ENCODE measurements around the gene SACM1L.

The SACM1L gene

DNA sequence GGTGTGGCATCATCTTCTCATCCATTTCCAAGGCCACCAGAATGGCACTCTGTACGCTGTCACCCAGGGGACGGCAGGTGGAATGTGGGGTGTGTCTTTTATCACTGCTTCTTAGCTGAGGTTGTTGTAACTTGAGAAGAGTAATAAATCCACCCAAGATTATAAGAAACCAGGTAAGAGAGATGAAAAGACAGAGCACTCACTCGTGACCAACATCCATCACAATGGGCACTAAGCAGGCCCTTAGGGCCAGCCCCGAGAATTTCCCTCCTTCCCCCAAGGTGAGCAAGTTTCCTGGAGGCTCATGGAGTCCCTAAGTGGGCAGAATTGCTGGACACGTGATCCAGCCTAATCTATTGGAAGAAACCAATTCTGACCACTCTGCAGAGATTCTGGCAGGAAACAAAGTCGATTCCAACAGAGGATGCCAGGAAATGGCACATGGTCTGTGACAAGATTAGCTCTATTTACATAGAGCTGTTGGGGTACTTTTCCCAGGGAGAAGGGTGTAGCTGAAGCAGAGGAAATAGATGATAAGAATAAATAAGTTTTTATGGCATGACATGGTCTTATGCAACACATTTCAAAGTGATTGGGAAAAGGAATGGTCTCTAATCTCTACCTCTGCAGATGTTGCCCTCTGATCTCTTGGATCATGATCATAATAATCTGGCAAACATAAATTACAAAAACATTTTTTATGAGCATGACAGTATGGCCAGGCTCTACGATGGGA is 84.7 kb downstream of the SACM1L start:
- Histone ChIP-seq H3K9me3 (ENCODE audit: control insufficient read depth in 2 of 2, low read length in 2 of 2) (no peaks in the 10 kb centered on the region), H3K9ac (ENCODE audit: low read depth in 1 of 2, low read length in 2 of 2) (no peak overlapping the region), H3K27me3 (ENCODE audit: control insufficient read depth in 2 of 2, insufficient read depth in 2 of 2, low read length in 2 of 2) (no peaks in the 10 kb centered on the region), H3K4me1 (ENCODE audit: control insufficient read depth in 2 of 2, insufficient read depth in 2 of 2, low read length in 2 of 2) (peaks cover 24 to 28% of the 10 kb centered on the region in 2 donors), H3K36me3 (ENCODE audit: control insufficient read depth in 2 of 2, insufficient read depth in 2 of 2, low read length in 2 of 2) (no peaks in the 10 kb centered on the region), H3K27ac (ENCODE audit: low read depth in 2 of 2, low read length in 2 of 2) (peak overlapping the region; percentile 62 to 76), H3K4me3 (ENCODE audit: low read length in 2 of 2) (no peak overlapping the region)

DNA sequence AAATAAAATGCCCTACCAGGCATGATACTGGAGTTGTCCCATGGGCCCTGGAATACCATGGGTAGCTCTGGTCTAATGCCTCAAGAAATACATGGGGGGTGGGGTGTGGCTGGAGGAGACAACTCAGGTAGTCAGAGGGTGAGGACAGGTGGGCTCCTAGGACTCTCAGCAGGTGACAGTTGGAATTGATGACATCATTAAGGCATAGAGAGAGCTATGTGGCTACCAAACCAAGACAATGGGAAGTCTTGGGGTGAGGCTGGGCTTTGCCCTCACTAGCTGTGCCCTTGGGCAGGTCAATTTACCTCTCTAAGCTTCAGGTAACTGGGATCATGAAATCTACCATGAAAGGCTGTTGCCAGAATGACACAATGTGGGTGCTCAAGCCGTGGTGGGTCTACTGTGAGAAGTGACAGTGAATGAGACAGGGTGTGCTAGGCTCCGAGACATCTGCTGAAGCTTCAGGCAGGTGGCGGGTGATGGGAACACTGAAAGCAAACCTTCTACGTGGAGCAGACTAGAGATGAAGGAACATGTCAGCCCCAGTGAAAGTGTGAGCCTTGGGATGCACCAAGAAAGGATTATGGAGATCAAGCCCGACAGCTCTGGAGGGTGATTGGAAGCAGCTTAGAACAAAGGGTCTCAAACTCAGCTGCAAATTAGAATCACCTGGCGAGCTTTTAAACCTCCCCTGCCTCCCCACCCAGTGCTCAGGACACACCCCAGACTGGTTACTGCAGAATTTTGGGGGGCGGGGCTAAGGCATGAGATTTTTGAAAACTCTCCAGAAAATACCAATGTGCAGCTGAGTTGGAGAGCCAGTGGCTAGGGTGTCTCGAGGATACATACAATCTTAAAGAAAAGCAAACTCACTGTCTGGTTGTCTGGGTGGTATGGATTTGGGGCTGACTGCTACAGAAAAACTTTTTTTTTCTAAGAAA is 85.7 kb downstream of the SACM1L start:
- no peak overlapping the region for H3K4me3 ChIP-seq (ENCODE audit: low read length in 2 of 2)
- H3K4me1 ChIP-seq (ENCODE audit: control insufficient read depth in 2 of 2, insufficient read depth in 2 of 2, low read length in 2 of 2), result peaks cover 24 to 28% of the 10 kb centered on the region in 2 donors
- H3K9ac ChIP-seq (ENCODE audit: low read depth in 1 of 2, low read length in 2 of 2), result no peak overlapping the region
- H3K27me3 ChIP-seq (ENCODE audit: control insufficient read depth in 2 of 2, insufficient read depth in 2 of 2, low read length in 2 of 2), result no peaks in the 10 kb centered on the region
- no peaks in the 10 kb centered on the region for H3K36me3 ChIP-seq (ENCODE audit: control insufficient read depth in 2 of 2, insufficient read depth in 2 of 2, low read length in 2 of 2)
- peak overlapping the region in 1 of 2 donors; percentile 68 for H3K27ac ChIP-seq (ENCODE audit: low read depth in 2 of 2, low read length in 2 of 2)
- H3K9me3 ChIP-seq (ENCODE audit: control insufficient read depth in 2 of 2, low read length in 2 of 2), result no peaks in the 10 kb centered on the region

DNA sequence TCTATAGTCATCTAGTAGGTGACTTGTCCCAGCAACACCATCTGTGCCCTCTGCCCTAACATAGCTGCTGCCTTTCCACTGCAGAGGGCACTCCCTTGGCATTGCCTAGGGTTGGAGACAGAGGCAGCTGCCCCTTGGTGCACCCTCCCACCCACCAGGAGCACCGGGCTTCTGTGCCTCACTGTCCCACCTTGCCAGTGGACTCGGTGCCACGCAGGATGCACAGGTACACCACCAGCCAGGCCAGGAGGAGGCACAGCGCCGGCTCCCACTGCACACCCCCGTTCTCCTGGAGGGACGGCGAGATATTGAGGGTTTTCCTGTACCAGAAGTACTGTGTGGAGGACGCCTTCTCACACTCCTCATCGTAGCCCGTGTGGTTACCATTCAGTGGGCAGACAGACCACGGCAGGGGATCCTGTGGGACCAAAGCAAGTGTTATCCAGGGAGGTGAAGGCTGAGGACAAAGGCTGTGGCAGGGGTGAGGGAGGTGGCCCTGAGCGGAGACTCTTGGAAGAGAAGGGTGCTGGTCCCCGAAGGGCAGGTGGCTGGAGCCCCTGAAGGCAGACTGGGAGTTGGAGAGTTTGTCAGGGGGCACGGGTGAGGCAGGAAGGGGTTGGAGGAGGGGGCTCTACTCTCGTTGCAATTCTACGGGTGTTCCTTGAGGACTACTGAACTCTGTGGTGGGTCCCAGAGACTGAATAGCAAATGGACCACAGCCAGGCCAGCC is 86.5 kb downstream of the SACM1L start:
- no peak overlapping the region for H3K27ac ChIP-seq (ENCODE audit: low read depth in 2 of 2, low read length in 2 of 2)
- no peak overlapping the region for H3K4me3 ChIP-seq (ENCODE audit: low read length in 2 of 2)
- H3K4me1 ChIP-seq (ENCODE audit: control insufficient read depth in 2 of 2, insufficient read depth in 2 of 2, low read length in 2 of 2), result peaks cover 24 to 28% of the 10 kb centered on the region in 2 donors
- H3K36me3 ChIP-seq (ENCODE audit: control insufficient read depth in 2 of 2, insufficient read depth in 2 of 2, low read length in 2 of 2), result no peaks in the 10 kb centered on the region
- H3K9ac ChIP-seq (ENCODE audit: low read depth in 1 of 2, low read length in 2 of 2), result no peak overlapping the region
- H3K27me3 ChIP-seq (ENCODE audit: control insufficient read depth in 2 of 2, insufficient read depth in 2 of 2, low read length in 2 of 2), result no peaks in the 10 kb centered on the region
- no peaks in the 10 kb centered on the region for H3K9me3 ChIP-seq (ENCODE audit: control insufficient read depth in 2 of 2, low read length in 2 of 2)

DNA sequence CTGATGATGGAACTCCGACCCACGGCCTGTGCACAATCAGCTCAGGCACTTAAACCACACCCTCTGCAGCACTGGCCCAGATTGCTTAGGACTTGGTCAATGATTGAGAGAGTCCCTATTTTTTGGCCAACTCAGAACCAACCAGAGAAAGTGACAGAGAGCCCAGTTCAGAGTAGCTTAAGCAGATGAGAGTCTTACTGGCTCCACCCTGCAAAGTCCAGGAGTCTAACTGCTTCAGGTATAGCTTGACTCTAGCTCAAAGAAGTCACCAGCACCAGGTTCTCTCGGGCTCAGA is 87.1 kb downstream of the SACM1L start:
- H3K9ac ChIP-seq (ENCODE audit: low read depth in 1 of 2, low read length in 2 of 2), result no peak overlapping the region
- H3K36me3 ChIP-seq (ENCODE audit: control insufficient read depth in 2 of 2, insufficient read depth in 2 of 2, low read length in 2 of 2), result no peaks in the 10 kb centered on the region
- H3K27me3 ChIP-seq (ENCODE audit: control insufficient read depth in 2 of 2, insufficient read depth in 2 of 2, low read length in 2 of 2), result no peaks in the 10 kb centered on the region
- no peaks in the 10 kb centered on the region for H3K9me3 ChIP-seq (ENCODE audit: control insufficient read depth in 2 of 2, low read length in 2 of 2)
- H3K4me1 ChIP-seq (ENCODE audit: control insufficient read depth in 2 of 2, insufficient read depth in 2 of 2, low read length in 2 of 2), result peaks cover 24 to 28% of the 10 kb centered on the region in 2 donors
- no peak overlapping the region for H3K27ac ChIP-seq (ENCODE audit: low read depth in 2 of 2, low read length in 2 of 2)
- no peak overlapping the region for H3K4me3 ChIP-seq (ENCODE audit: low read length in 2 of 2)

DNA sequence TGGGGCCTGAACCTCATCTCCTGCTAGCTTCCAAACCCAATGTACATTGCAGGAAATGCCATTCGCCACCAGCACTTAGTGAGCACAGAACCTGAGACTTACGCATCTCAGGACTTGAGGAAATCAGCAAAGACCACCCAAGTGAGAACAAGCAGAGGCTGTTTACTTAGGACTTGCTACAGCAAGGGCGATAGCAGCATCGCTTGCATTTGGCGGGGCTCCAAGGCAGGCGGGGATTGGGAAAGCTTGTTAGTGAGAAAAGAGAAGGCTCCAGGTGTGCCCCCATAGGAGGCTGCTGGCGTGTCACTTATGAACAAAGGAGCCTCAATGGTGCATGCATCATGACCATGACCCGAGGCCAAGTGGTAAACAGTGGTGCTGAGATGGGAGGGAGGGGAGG is 87.4 kb downstream of the SACM1L start:
- no peak overlapping the region for H3K4me3 ChIP-seq (ENCODE audit: low read length in 2 of 2)

DNA sequence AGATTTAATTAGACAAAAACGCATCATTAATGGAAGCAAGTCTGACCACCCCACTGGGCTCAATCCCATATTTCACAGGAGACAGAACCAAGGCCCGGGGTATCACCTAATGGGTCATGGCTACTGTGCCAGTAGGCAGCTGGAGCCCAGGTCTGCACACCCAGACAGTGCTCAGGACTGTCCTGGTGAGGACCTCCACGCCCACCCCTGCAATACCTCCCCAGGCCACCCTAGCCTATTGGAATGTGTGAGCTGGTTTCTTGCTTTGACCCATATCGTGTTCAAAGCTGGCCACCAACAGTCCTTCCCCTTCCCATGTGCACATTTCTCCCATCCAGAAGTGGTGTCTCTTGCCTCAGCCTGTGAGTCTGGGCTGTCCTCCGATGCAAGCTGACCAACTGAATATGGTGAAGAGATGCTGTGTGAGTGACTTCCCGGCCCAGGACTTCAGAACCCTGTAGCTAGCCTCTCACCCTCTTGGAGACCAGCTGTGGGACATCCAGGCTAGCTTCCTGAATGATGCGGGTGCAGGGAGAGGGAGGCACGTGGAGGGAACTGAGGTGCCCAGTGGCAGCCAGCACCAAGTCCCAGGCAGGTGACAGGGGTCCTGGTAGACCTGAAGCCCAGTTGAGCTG is 88.0 kb downstream of the SACM1L start:
- Histone ChIP-seq H3K27ac (ENCODE audit: low read depth in 2 of 2, low read length in 2 of 2) (no peak overlapping the region), H3K27me3 (ENCODE audit: control insufficient read depth in 2 of 2, insufficient read depth in 2 of 2, low read length in 2 of 2) (no peaks in the 10 kb centered on the region), H3K9ac (ENCODE audit: low read depth in 1 of 2, low read length in 2 of 2) (no peak overlapping the region), H3K4me1 (ENCODE audit: control insufficient read depth in 2 of 2, insufficient read depth in 2 of 2, low read length in 2 of 2) (peaks cover 24 to 27% of the 10 kb centered on the region in 2 donors), H3K36me3 (ENCODE audit: control insufficient read depth in 2 of 2, insufficient read depth in 2 of 2, low read length in 2 of 2) (no peaks in the 10 kb centered on the region), H3K9me3 (ENCODE audit: control insufficient read depth in 2 of 2, low read length in 2 of 2) (no peaks in the 10 kb centered on the region), H3K4me3 (ENCODE audit: low read length in 2 of 2) (no peak overlapping the region)

More for the DNA sequence above, 87.4 kb downstream of the SACM1L start:
- no peak overlapping the region for H3K27ac ChIP-seq (ENCODE audit: low read depth in 2 of 2, low read length in 2 of 2)
- no peaks in the 10 kb centered on the region for H3K36me3 ChIP-seq (ENCODE audit: control insufficient read depth in 2 of 2, insufficient read depth in 2 of 2, low read length in 2 of 2)
- no peaks in the 10 kb centered on the region for H3K27me3 ChIP-seq (ENCODE audit: control insufficient read depth in 2 of 2, insufficient read depth in 2 of 2, low read length in 2 of 2)
- H3K9me3 ChIP-seq (ENCODE audit: control insufficient read depth in 2 of 2, low read length in 2 of 2), result no peaks in the 10 kb centered on the region
- H3K4me1 ChIP-seq (ENCODE audit: control insufficient read depth in 2 of 2, insufficient read depth in 2 of 2, low read length in 2 of 2), result peaks cover 24 to 28% of the 10 kb centered on the region in 2 donors
- H3K9ac ChIP-seq (ENCODE audit: low read depth in 1 of 2, low read length in 2 of 2), result no peak overlapping the region

DNA sequence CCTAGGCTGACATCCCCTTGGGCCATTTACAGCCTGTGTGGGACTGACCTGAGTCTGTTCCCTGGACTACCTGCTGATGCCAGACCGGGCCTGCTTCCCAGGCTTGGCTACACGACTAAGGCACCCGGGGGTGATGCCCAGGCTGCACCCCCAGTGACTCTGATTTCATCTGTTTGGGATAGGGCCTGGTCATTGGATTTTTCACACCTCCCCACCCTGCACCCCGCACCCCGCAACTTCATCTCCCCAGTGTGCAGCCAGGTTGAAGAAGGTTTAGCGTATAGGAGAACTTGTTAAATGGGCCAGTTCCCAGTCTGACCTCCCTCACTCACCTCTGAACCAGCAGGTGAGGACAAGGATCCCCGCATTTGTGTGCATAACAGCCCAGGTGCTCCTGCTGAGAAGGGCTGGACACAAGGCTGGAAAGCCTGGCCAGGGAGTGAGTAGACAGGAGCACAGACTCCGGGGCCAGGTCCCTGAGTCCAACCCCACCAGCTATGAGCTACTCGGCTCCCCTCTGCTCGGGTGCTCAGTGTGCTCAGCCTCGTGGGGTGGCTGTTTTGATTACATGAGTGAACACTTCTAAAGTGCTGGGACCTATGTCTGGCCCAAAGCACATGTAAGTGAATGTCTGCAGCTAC is 88.7 kb downstream of the SACM1L start:
- Histone ChIP-seq H3K27me3 (ENCODE audit: control insufficient read depth in 2 of 2, insufficient read depth in 2 of 2, low read length in 2 of 2) (no peaks in the 10 kb centered on the region), H3K9ac (ENCODE audit: low read depth in 1 of 2, low read length in 2 of 2) (no peak overlapping the region), H3K4me1 (ENCODE audit: control insufficient read depth in 2 of 2, insufficient read depth in 2 of 2, low read length in 2 of 2) (peaks cover 18 to 21% of the 10 kb centered on the region in 2 donors), H3K9me3 (ENCODE audit: control insufficient read depth in 2 of 2, low read length in 2 of 2) (no peaks in the 10 kb centered on the region), H3K27ac (ENCODE audit: low read depth in 2 of 2, low read length in 2 of 2) (no peak overlapping the region), H3K36me3 (ENCODE audit: control insufficient read depth in 2 of 2, insufficient read depth in 2 of 2, low read length in 2 of 2) (no peaks in the 10 kb centered on the region), H3K4me3 (ENCODE audit: low read length in 2 of 2) (no peak overlapping the region)

DNA sequence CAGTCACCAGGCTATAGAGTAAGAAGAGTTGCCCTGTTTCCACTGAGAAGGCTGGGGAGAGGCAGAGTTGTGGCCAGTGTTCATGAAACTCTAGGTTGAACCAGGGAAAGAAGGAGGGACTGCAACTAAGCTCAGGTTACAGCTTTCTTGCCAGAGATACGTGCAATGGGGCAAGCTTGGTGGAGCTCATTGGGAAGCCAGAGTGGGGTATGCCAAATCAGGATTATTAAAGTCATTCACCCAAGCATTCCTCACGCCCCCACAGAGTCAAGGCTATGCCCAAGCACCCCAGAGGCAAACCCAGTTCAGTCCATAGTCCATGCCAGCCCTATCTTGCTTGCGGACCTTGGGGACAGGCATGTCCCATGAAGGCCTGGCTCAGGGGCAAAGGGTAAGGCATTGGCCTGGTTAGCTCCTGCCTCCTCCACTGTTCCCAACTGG is 89.6 kb downstream of the SACM1L start:
- Histone ChIP-seq H3K27me3 (ENCODE audit: control insufficient read depth in 2 of 2, insufficient read depth in 2 of 2, low read length in 2 of 2) (no peaks in the 10 kb centered on the region), H3K4me3 (ENCODE audit: low read length in 2 of 2) (no peak overlapping the region), H3K9me3 (ENCODE audit: control insufficient read depth in 2 of 2, low read length in 2 of 2) (no peaks in the 10 kb centered on the region), H3K36me3 (ENCODE audit: control insufficient read depth in 2 of 2, insufficient read depth in 2 of 2, low read length in 2 of 2) (no peaks in the 10 kb centered on the region), H3K9ac (ENCODE audit: low read depth in 1 of 2, low read length in 2 of 2) (no peak overlapping the region), H3K4me1 (ENCODE audit: control insufficient read depth in 2 of 2, insufficient read depth in 2 of 2, low read length in 2 of 2) (peaks cover 11 to 17% of the 10 kb centered on the region in 2 donors), H3K27ac (ENCODE audit: low read depth in 2 of 2, low read length in 2 of 2) (no peak overlapping the region)
